ENCODE measurements around the gene EPHB2. TPM values are rescaled to one million over a fixed set of nuclear protein-coding genes. Genes with fewer than 3 reads are reported as not detected.

Gene EPHB2
- total and polyA plus RNA-seq, 2 donors (not counting 3 experiments of a cell fraction or from before 2014, with no cell fraction given): 50.8 to 69.1 TPM

DNA sequence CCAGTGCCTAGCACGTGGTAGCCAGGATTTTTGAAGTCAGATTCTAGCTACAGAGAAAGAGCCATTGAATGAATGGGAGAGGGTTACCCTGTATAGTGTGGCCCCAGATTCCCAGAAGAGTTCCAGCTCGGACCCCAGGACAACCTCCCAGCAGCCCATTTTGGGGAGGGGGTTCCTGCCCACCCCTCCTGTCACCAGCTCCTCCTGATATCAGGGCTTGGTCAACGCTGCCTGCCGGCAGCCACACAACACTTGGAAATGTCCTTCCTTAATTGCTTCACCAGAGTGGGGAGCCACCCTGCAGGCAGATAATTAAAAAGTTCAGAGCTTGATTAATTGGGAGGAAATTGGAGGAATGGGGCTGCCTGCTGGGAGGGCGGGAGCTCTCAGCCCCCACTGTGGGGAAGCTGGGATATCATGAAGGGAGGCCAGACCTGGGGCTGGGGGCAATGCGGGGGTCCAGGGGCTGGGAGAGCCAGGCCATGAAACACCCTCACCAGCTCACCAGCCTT is 141.6 kb downstream of the EPHB2 start:
- dilution Hi-C loops (cut with MboI; ENCODE audit: extremely low pct_ligation_motif_present, low sequenced_read_pairs): no loop called here
- POLR2A ChIA-PET: no interaction called here
- CTCF ChIA-PET: interaction anchor here (0.6 to 5.9 kb wide), 3 partner anchors 10 to 148 kb away, joined by 3 to 37 read pairs (median 37); no protein-coding TSS in a partner anchor
- DNase-seq (ENCODE audit: low read depth, low spot score) (no peak), FAIRE-seq (no peak)
- no peaks in the 10 kb centered on the region for H4K20me1 ChIP-seq (replicated peaks; ENCODE audit: control insufficient read depth, extremely low read depth, insufficient read depth, low read length)
- intact Hi-C loops (cut with micrococcal nuclease): no loop called here
- no peaks in the 10 kb centered on the region for H3K36me3 ChIP-seq (ENCODE audit: control insufficient read depth in 2 of 2, extremely low read depth in 1 of 2, insufficient read depth in 2 of 2, low read length in 2 of 2)
- H3K27me3 ChIP-seq (ENCODE audit: control insufficient read depth in 2 of 2, insufficient read depth in 2 of 2, low read length in 2 of 2): no peaks in the 10 kb centered on the region
- BruUV-seq (replicated peaks): no TSS peak
- TF ChIP-seq FOS (IDR thresholded peaks at IDR 0.05; ENCODE audit: borderline replicate concordance, insufficient read depth, low read length) (no peak), POLR2AphosphoS5 (IDR thresholded peaks at IDR 0.05; ENCODE audit: insufficient read depth, low read depth, low read length) (no peak), GATA2 (IDR thresholded peaks at IDR 0.05; ENCODE audit: insufficient read depth, insufficient read length, low read depth, low read length) (no peak), EZH2 (IDR thresholded peaks at IDR 0.05; ENCODE audit: borderline replicate concordance, low read depth, low read length, severe bottlenecking) (no peak), JUN (IDR thresholded peaks at IDR 0.05; ENCODE audit: borderline replicate concordance, insufficient read depth, insufficient read length, low read depth) (no peak), POLR2A (IDR thresholded peaks at IDR 0.05; ENCODE audit: low read depth, low read length) (no peak), MYC (IDR thresholded peaks at IDR 0.05; ENCODE audit: low read depth, low read length) (no peak)
- TF ChIP-seq, protein P1, sequence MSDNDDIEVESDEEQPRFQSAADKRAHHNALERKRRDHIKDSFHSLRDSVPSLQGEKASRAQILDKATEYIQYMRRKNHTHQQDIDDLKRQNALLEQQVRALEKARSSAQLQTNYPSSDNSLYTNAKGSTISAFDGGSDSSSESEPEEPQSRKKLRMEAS (IDR thresholded peaks at IDR 0.05; ENCODE audit: insufficient read depth, insufficient read length): no peak
- TF ChIP-seq, protein P2, sequence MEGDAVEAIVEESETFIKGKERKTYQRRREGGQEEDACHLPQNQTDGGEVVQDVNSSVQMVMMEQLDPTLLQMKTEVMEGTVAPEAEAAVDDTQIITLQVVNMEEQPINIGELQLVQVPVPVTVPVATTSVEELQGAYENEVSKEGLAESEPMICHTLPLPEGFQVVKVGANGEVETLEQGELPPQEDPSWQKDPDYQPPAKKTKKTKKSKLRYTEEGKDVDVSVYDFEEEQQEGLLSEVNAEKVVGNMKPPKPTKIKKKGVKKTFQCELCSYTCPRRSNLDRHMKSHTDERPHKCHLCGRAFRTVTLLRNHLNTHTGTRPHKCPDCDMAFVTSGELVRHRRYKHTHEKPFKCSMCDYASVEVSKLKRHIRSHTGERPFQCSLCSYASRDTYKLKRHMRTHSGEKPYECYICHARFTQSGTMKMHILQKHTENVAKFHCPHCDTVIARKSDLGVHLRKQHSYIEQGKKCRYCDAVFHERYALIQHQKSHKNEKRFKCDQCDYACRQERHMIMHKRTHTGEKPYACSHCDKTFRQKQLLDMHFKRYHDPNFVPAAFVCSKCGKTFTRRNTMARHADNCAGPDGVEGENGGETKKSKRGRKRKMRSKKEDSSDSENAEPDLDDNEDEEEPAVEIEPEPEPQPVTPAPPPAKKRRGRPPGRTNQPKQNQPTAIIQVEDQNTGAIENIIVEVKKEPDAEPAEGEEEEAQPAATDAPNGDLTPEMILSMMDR (IDR thresholded peaks at IDR 0.05; ENCODE audit: extremely low read depth in 1 of 2, insufficient read depth in 1 of 2, low read depth in 1 of 2, low read length in 2 of 2): no peak
- H2AFZ ChIP-seq (ENCODE audit: low read depth, low read length): no peak overlapping the region
- H3K9me1 ChIP-seq (replicated peaks; ENCODE audit: control insufficient read depth, extremely low read depth, insufficient read depth, low read length): no peaks in the 10 kb centered on the region
- no peaks in the 10 kb centered on the region for H3K79me2 ChIP-seq (ENCODE audit: control insufficient read depth, insufficient read depth, low read length)
- H3K9me3 ChIP-seq (replicated peaks; ENCODE audit: control insufficient read depth, insufficient read depth, low read length): no peaks in the 10 kb centered on the region
- H3K4me1 ChIP-seq (ENCODE audit: control insufficient read depth, extremely low read depth, insufficient read depth, low read length): peaks cover 9% of the 10 kb centered on the region
- no peak overlapping the region for H3K4me3 ChIP-seq (replicated peaks in 1 of 3; ENCODE audit: insufficient read depth in 1 of 3, low read depth in 1 of 3, low read length in 3 of 3)
- H3K4me2 ChIP-seq (ENCODE audit: insufficient read depth, low read length): no peak overlapping the region
- no peak overlapping the region for H3K27ac ChIP-seq (ENCODE audit: insufficient read depth, low read depth, low read length)
- H3K9ac ChIP-seq (replicated peaks; ENCODE audit: extremely low read depth, insufficient read depth, low read length): no peak overlapping the region
